ENCODE measurements around the gene LSAMP. TPM values are rescaled to one million over a fixed set of nuclear protein-coding genes. Genes with fewer than 3 reads are reported as not detected.

Gene LSAMP
- total RNA-seq, 4 donors from 2014 or later: 0.30 to 5.5 (median 1.4) TPM

- TF ChIP-seq CTCF (IDR thresholded peaks at IDR 0.05) (no peak), POLR2A (IDR thresholded peaks at IDR 0.05) (no peak)
- intact Hi-C loops (cut with DNase I): no loop called here
- H3K9me3 ChIP-seq: no peaks in the 10 kb centered on the region
- H3K27me3 ChIP-seq: no peaks in the 10 kb centered on the region
- no peak overlapping the region for H3K27ac ChIP-seq
- no peak for DNase-seq
- WGBS, 2 donors: 85 to 95% methylated on average over 4 of the region's 4 CpGs
- H3K4me1 ChIP-seq: no peaks in the 10 kb centered on the region
- no peaks in the 10 kb centered on the region for H3K36me3 ChIP-seq
- no peak overlapping the region for H3K4me3 ChIP-seq
Observed at GRCh38 chr3:116103868-116104530, 341.3 kb downstream of the LSAMP start.

GRCh38 chr3:116102037-116102436, 343.2 kb downstream of the LSAMP start:
- H3K9me3 ChIP-seq: no peaks in the 10 kb centered on the region
- TF ChIP-seq POLR2A (IDR thresholded peaks at IDR 0.05) (no peak), CTCF (IDR thresholded peaks at IDR 0.05) (no peak)
- no peak overlapping the region for H3K27ac ChIP-seq
- no peak overlapping the region for H3K4me3 ChIP-seq
- H3K27me3 ChIP-seq: no peaks in the 10 kb centered on the region
- intact Hi-C loops (cut with DNase I): no loop called here
- no peaks in the 10 kb centered on the region for H3K4me1 ChIP-seq
- no peaks in the 10 kb centered on the region for H3K36me3 ChIP-seq
- DNase-seq: no peak

- intact Hi-C loops (cut with DNase I): no loop called here
- H3K36me3 ChIP-seq: no peaks in the 10 kb centered on the region
- no peak for DNase-seq
- H3K9me3 ChIP-seq: no peaks in the 10 kb centered on the region
- no peaks in the 10 kb centered on the region for H3K27me3 ChIP-seq
- H3K27ac ChIP-seq: no peak overlapping the region
- no peak overlapping the region for H3K4me3 ChIP-seq
- H3K4me1 ChIP-seq: no peaks in the 10 kb centered on the region
- TF ChIP-seq CTCF (IDR thresholded peaks at IDR 0.05) (no peak), POLR2A (IDR thresholded peaks at IDR 0.05) (no peak)
- 71 to 78% methylated on average over 2 of the region's 2 CpGs for WGBS, 2 donors
Observed at GRCh38 chr3:116097226-116097625, 348.1 kb downstream of the LSAMP start.

GRCh38 chr3:116096631-116097030, 348.7 kb downstream of the LSAMP start:
- Histone ChIP-seq H3K4me3 (no peak overlapping the region), H3K4me1 (no peaks in the 10 kb centered on the region), H3K27ac (no peak overlapping the region), H3K9me3 (no peaks in the 10 kb centered on the region), H3K36me3 (no peaks in the 10 kb centered on the region), H3K27me3 (no peaks in the 10 kb centered on the region)
- 66 to 93% methylated on average over 2 of the region's 2 CpGs for WGBS, 2 donors
- no peak for DNase-seq
- TF ChIP-seq CTCF (IDR thresholded peaks at IDR 0.05) (no peak), POLR2A (IDR thresholded peaks at IDR 0.05) (no peak)
- intact Hi-C loops (cut with DNase I): no loop called here

GRCh38 chr3:116093374-116093773, 351.9 kb downstream of the LSAMP start:
- no peak overlapping the region for H3K4me3 ChIP-seq
- H3K4me1 ChIP-seq: no peaks in the 10 kb centered on the region
- no peak for DNase-seq
- TF ChIP-seq POLR2A (IDR thresholded peaks at IDR 0.05) (no peak), CTCF (IDR thresholded peaks at IDR 0.05) (no peak)
- no peak overlapping the region for H3K27ac ChIP-seq
- H3K27me3 ChIP-seq: no peaks in the 10 kb centered on the region
- intact Hi-C loops (cut with DNase I): no loop called here
- H3K36me3 ChIP-seq: no peaks in the 10 kb centered on the region
- H3K9me3 ChIP-seq: no peaks in the 10 kb centered on the region
- WGBS, 2 donors: 62 to 63% methylated on average over 2 of the region's 2 CpGs

All from esophagus squamous epithelium (tissue), 5 donors.